Coronary artery (tissue), 2 donors: ENCODE data around the gene KTN1.

Source experiments
- DNase-seq: peaks from one replicate; pipeline ENCODE4 v3.0.0-alpha.2; 2017; ENCODE audit warnings: low spot score
- H3K27ac ChIP-seq, 2 donors: fragments of 200-600 bp; sonication (generic); one replicate each; pipeline ENCODE4 v1.5.1; 2016 to 2019
- H3K4me3 ChIP-seq: fragments of 200-600 bp; sonication (generic); 2 replicates; pipeline ENCODE4 v1.5.1; 2016; ENCODE audit warnings: mild to moderate bottlenecking, moderate library complexity
- CTCF ChIP-seq: fragments of 200-600 bp; sonication (generic); IDR thresholded peaks from one replicate; pipeline ENCODE4 v1.5.1; 2019; ENCODE audit warnings: antibody characterized with exemption

KTN1 gene

GRCh38 chr14:55610713-55611370, 30.8 kb downstream of the KTN1 start:
- H3K27ac ChIP-seq, result no peak overlapping the region
- DNase-seq, result no peak
- no peak for TF ChIP-seq CTCF
- no peak overlapping the region for H3K4me3 ChIP-seq

GRCh38 chr14:55611859-55612258, 31.9 kb downstream of the KTN1 start:
- no peak overlapping the region for H3K27ac ChIP-seq
- no peak overlapping the region for H3K4me3 ChIP-seq
- TF ChIP-seq CTCF, result no peak
- no peak for DNase-seq

- H3K27ac ChIP-seq, result no peak overlapping the region
- TF ChIP-seq CTCF, result no peak
- no peak for DNase-seq
- no peak overlapping the region for H3K4me3 ChIP-seq
Observed at GRCh38 chr14:55614304-55614703, 34.3 kb downstream of the KTN1 start.

- DNase-seq, result no peak
- no peak overlapping the region for H3K4me3 ChIP-seq
- TF ChIP-seq CTCF, result no peak
- H3K27ac ChIP-seq, result no peak overlapping the region
Observed at GRCh38 chr14:55620277-55620676, 40.3 kb downstream of the KTN1 start.

GRCh38 chr14:55620981-55621380, 41.0 kb downstream of the KTN1 start:
- no peak for TF ChIP-seq CTCF
- no peak for DNase-seq
- no peak overlapping the region for H3K27ac ChIP-seq
- no peak overlapping the region for H3K4me3 ChIP-seq

- no peak for DNase-seq
- no peak overlapping the region for H3K4me3 ChIP-seq
- no peak overlapping the region for H3K27ac ChIP-seq
- TF ChIP-seq CTCF, result no peak
Observed at GRCh38 chr14:55621391-55621790, 41.4 kb downstream of the KTN1 start.

GRCh38 chr14:55624913-55625312, 44.9 kb downstream of the KTN1 start:
- Histone ChIP-seq H3K4me3 (no peak overlapping the region), H3K27ac (no peak overlapping the region)
- DNase-seq, result no peak
- TF ChIP-seq CTCF, result no peak
